IMR-90 (cell line): ENCODE measurements around the gene HEY2. TPM values are rescaled to one million over a fixed set of nuclear protein-coding genes. Genes with fewer than 3 reads are reported as not detected.
"Not testable (repeated sequence)": the region's sequence is repeated elsewhere in the genome, so short reads cannot be mapped to it uniquely, and the experiment has no call there.

Experiments
- ATAC-seq: fragments of 200-7000 bp; cut with Tn5 transposase; 2 replicates; pipeline ENCODE4 v1.9.1; 2020; ENCODE audit warnings: low read depth, mild to moderate bottlenecking, moderate library complexity
- BruUV-seq: library from RNA; stranded (reverse); fragments of 400-500 nt; replicated peaks from 2 replicates; lab custom pipeline; 2021; lab: Mats Ljungman, UMichigan
- CTCF ChIA-PET: fragments of 300-600 bp; formaldehyde crosslinking; extraction: SDS; loops from one replicate; lab custom pipeline; 2021; ENCODE audit warnings: antibody characterized with exemption; lab: Yijun Ruan, JAX
- POLR2A ChIA-PET: fragments of 300-600 bp; sonication (Branson Sonifier 250); formaldehyde crosslinking; loops from one replicate; lab custom pipeline; 2022; ENCODE audit warnings: antibody characterized with exemption; ENCODE audit not compliant: unreplicated experiment; lab: Charles Lee
- DNase-seq: peaks from one replicate; pipeline ENCODE4 v3.0.0; 2013
- H2AFZ ChIP-seq: replicated peaks from 2 replicates; pipeline ENCODE3; 2013; ENCODE audit warnings: low read length, mild to moderate bottlenecking; ENCODE audit not compliant: poor library complexity
- H2AK5ac ChIP-seq: 2 replicates; pipeline ENCODE4 v1.6.1; 2013; ENCODE audit warnings: low read depth, low read length, inconsistent platforms
- H2AK9ac ChIP-seq: replicated peaks from 2 replicates; pipeline ENCODE3; 2013; ENCODE audit warnings: mild to moderate bottlenecking, low read depth, low read length, moderate library complexity; ENCODE audit not compliant: poor library complexity
- H2BK120ac ChIP-seq: 2 replicates; pipeline ENCODE4 v1.6.1; 2013; ENCODE audit warnings: low read depth, low read length, inconsistent platforms
- H2BK15ac ChIP-seq: 3 replicates; pipeline ENCODE4 v1.6.1; 2013; ENCODE audit warnings: low read depth, low read length, inconsistent platforms
- H2BK20ac ChIP-seq: 2 replicates; pipeline ENCODE4 v1.6.1; 2013; ENCODE audit warnings: low read depth, mild to moderate bottlenecking, inconsistent platforms, low read length, moderate library complexity
- H2BK5ac ChIP-seq: 2 replicates; pipeline ENCODE4 v1.6.1; 2013; ENCODE audit warnings: mild to moderate bottlenecking, low read depth, low read length, inconsistent platforms; ENCODE audit not compliant: poor library complexity, severe bottlenecking
- H3K14ac ChIP-seq: replicated peaks from 2 replicates; pipeline ENCODE4 v1.6.1; 2013; ENCODE audit warnings: low read depth, low read length, inconsistent platforms
- H3K18ac ChIP-seq: 2 replicates; pipeline ENCODE4 v1.6.1; 2013; ENCODE audit warnings: low read depth, low read length, control low read depth
- H3K23ac ChIP-seq: 2 replicates; pipeline ENCODE4 v1.6.1; 2013; ENCODE audit warnings: low read depth, low read length, inconsistent platforms
- H3K27ac ChIP-seq: 2 replicates; pipeline ENCODE4 v1.5.1; 2013; ENCODE audit warnings: mild to moderate bottlenecking, control low read depth, low read length; ENCODE audit not compliant: insufficient read depth
- H3K27me3 ChIP-seq: 2 replicates; pipeline ENCODE4 v1.6.1; 2013; ENCODE audit warnings: low read length; ENCODE audit not compliant: control insufficient read depth, insufficient read depth
- H3K36me3 ChIP-seq: 2 replicates; pipeline ENCODE4 v1.6.1; 2013; ENCODE audit warnings: low read length, mixed read lengths; ENCODE audit not compliant: control insufficient read depth, insufficient read depth
- H3K4ac ChIP-seq: 2 replicates; pipeline ENCODE4 v1.6.1; 2013; ENCODE audit warnings: low read depth, low read length, inconsistent platforms
- H3K4me1 ChIP-seq: 2 replicates; pipeline ENCODE4 v1.6.1; 2013; ENCODE audit warnings: low read length, mixed read lengths; ENCODE audit not compliant: control insufficient read depth, insufficient read depth
- H3K4me2 ChIP-seq: 2 replicates; pipeline ENCODE4 v1.6.1; 2013; ENCODE audit warnings: low read depth, mild to moderate bottlenecking, control low read depth, low read length, moderate library complexity
- H3K4me3 ChIP-seq: 2 replicates; pipeline ENCODE4 v1.5.1; 2013; ENCODE audit warnings: low read depth, mild to moderate bottlenecking, control low read depth, low read length, moderate library complexity; ENCODE audit not compliant: insufficient read depth
- H3K56ac ChIP-seq: 2 replicates; pipeline ENCODE4 v1.6.1; 2013; ENCODE audit warnings: low read length, inconsistent platforms; ENCODE audit not compliant: insufficient read depth; ENCODE audit errors: extremely low read depth
- H3K79me1 ChIP-seq, 2 experiments: 2 replicates each; pipeline ENCODE4 v1.6.1; 2013; ENCODE audit warnings: low read length in 2 of 2, inconsistent platforms in 1 of 2, low read depth in 1 of 2
- H3K9ac ChIP-seq: 2 replicates; pipeline ENCODE4 v1.6.1; 2013; ENCODE audit warnings: low read depth, low read length, control low read depth
- H3K9me1 ChIP-seq: 2 replicates; pipeline ENCODE4 v1.6.1; 2013; ENCODE audit warnings: low read length, inconsistent platforms; ENCODE audit not compliant: insufficient read depth
- H3K9me3 ChIP-seq: 2 replicates; pipeline ENCODE4 v1.6.1; 2013; ENCODE audit warnings: low read length; ENCODE audit not compliant: control insufficient read depth, insufficient read depth
- H4K20me1 ChIP-seq: 2 replicates; pipeline ENCODE4 v1.6.1; 2013; ENCODE audit warnings: low read length, inconsistent platforms; ENCODE audit not compliant: insufficient read depth
- H4K5ac ChIP-seq: 2 replicates; pipeline ENCODE4 v1.6.1; 2013; ENCODE audit warnings: mild to moderate bottlenecking, low read depth, low read length, control low read depth
- H4K8ac ChIP-seq, 2 experiments: 2 replicates each; pipeline ENCODE4 v1.6.1; 2013; ENCODE audit warnings: low read depth in 2 of 2, low read length in 2 of 2, control low read depth in 1 of 2, inconsistent platforms in 1 of 2
- H4K91ac ChIP-seq: 2 replicates; pipeline ENCODE4 v1.6.1; 2013; ENCODE audit warnings: low read depth, low read length, inconsistent platforms; ENCODE audit not compliant: insufficient read depth
- CTCF ChIP-seq: conservative IDR thresholded peaks from 2 replicates; pipeline ENCODE4 v1.5.1; 2012; ENCODE audit warnings: mild to moderate bottlenecking, low read depth, low read length, improper control_type of control experiment
- USF2 ChIP-seq: fragments of 150-350 bp; IDR thresholded peaks from 2 replicates; pipeline ENCODE4 v1.6.1; 2017; ENCODE audit warnings: mild to moderate bottlenecking, antibody characterized with exemption, low read length, low read depth
- WGBS, 2 experiments: methylation state at CpG; one replicate each; pipeline versions ENCODE4 v1.1.5 to v1.1.7; 2013; ENCODE audit warnings: missing lambda C conversion rate in 2 of 2; ENCODE audit not compliant: insufficient read length in 1 of 2; ENCODE audit errors: extremely low coverage in 2 of 2; 5-methylcytosine and 5-hydroxymethylcytosine counted together
- dilution Hi-C: fragments of 300-500 bp; cut with HindIII; formaldehyde crosslinking; loops from one replicate; pipeline ENCODE4 v1.14.3; 2018; ENCODE audit warnings: low sequenced_read_pairs; ENCODE audit not compliant: unreplicated experiment
- in situ Hi-C: fragments of 300-500 bp; cut with MboI; formaldehyde crosslinking; loops from 3 replicates; pipeline ENCODE4 v1.14.3; 2019; ENCODE audit warnings: low sequenced_read_pairs, inconsistent platforms, mixed read lengths
- intact Hi-C: fragments of 100-400 bp; cut with micrococcal nuclease; formaldehyde crosslinking; loops from 2 replicates; pipeline ENCODE4 v1.10.0; 2022
- polyA plus RNA-seq, 3 experiments: library from polyadenylated mRNA; depleted of rRNA; stranded (reverse); fragments of >200 nt; gene quantifications; 2 replicates each; pipeline ENCODE4 v1.2.3, GENCODE V29; 2012; ENCODE audit warnings: low replicate concordance in 1 of 3
- total RNA-seq: library from RNA; depleted of rRNA; stranded (reverse); fragments of >200 nt; gene quantifications from 2 replicates; pipeline ENCODE4 v1.2.3, GENCODE V29; 2012

The HEY2 gene
- total and polyA plus RNA-seq, 2 of the 4 experiments (the other 2 are of a cell fraction), result not detected

DNA sequence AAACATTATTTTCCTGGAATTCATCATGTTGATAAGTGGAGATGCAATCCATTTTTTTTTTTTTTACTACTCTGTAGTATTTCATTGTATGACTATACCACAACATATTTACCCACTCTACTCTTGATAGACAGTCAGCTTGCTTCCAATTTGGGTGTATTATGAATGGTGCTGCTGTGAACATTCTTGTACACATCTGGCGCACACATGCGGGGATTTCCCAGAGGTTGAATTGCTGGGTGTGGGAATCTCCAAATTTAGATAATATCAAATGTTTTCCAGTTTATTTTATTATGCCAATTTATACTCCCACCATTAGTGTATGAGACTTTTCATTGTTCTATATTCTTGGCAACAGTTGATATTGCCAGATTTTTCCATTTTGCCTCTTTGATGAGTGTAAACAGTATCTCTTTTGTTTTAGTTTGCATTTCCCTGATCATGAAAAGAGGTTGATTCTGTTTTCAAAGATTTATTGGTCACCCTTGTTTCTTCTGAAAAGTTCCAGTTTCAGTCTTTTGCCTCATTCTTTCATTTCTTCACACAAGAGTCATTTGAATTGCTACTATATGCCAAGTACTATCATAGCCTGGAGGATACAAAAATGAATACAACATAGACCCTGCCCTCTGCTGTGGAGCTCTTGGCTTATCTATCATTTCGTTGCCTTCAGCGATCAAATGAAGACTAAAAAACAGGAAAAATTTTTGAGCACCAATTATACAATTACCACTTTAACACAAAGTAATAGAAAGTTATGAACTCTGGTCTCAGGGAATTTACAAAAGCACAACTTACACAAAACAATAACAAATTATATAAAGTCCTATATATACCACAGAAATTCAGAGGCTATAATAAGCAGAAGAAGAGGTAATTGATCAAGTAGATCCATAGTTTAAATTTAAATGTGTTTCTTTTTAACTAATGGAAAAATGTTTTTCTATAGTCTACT lies 24.2 kb downstream of the HEY2 start:
- no peaks in the 10 kb centered on the region for H3K4me1 ChIP-seq
- H4K20me1 ChIP-seq, result no peaks in the 10 kb centered on the region
- no peaks in the 10 kb centered on the region for H3K9me1 ChIP-seq
- H3K23ac ChIP-seq, result no peak overlapping the region
- peaks cover 9% of the 10 kb centered on the region for H3K27me3 ChIP-seq
- no peak overlapping the region for H3K4me3 ChIP-seq
- no peak overlapping the region for H4K5ac ChIP-seq
- no peak for DNase-seq
- H3K4me2 ChIP-seq, result no peak overlapping the region
- no peak overlapping the region for H3K9ac ChIP-seq
- no peak overlapping the region for H3K18ac ChIP-seq
- no peak overlapping the region for H2BK20ac ChIP-seq
- dilution Hi-C loops (no loop called here), intact Hi-C loops (no loop called here), in situ Hi-C loops (loop anchor here (25.0 kb wide), 1 partner anchor 611 kb away; the partner anchor contains the start of gene TPD52L1)
- H2AFZ ChIP-seq, result no peak overlapping the region
- no peaks in the 10 kb centered on the region for H3K9me3 ChIP-seq
- no peak overlapping the region for H2BK5ac ChIP-seq
- H3K14ac ChIP-seq, result no peak overlapping the region
- TF ChIP-seq CTCF (no peak), USF2 (no peak)
- no peaks in the 10 kb centered on the region for H3K36me3 ChIP-seq
- no TSS peak for BruUV-seq
- H2AK9ac ChIP-seq, result no peak overlapping the region
- no peak overlapping the region for H2AK5ac ChIP-seq
- ATAC-seq, result no peak
- H3K27ac ChIP-seq, result no peak overlapping the region
- ChIA-PET POLR2A (no interaction called here), CTCF (no interaction called here)
- H4K91ac ChIP-seq, result no peak overlapping the region
- no peak overlapping the region for H3K56ac ChIP-seq
- no peak overlapping the region for H2BK120ac ChIP-seq
- no peaks in the 10 kb centered on the region for H3K79me1 ChIP-seq
- H3K4ac ChIP-seq, result no peak overlapping the region
- H2BK15ac ChIP-seq, result no peak overlapping the region
- no peak overlapping the region for H4K8ac ChIP-seq
- no CpG with 5 or more reads among the region's 4 CpGs for WGBS, 2 experiments

DNA sequence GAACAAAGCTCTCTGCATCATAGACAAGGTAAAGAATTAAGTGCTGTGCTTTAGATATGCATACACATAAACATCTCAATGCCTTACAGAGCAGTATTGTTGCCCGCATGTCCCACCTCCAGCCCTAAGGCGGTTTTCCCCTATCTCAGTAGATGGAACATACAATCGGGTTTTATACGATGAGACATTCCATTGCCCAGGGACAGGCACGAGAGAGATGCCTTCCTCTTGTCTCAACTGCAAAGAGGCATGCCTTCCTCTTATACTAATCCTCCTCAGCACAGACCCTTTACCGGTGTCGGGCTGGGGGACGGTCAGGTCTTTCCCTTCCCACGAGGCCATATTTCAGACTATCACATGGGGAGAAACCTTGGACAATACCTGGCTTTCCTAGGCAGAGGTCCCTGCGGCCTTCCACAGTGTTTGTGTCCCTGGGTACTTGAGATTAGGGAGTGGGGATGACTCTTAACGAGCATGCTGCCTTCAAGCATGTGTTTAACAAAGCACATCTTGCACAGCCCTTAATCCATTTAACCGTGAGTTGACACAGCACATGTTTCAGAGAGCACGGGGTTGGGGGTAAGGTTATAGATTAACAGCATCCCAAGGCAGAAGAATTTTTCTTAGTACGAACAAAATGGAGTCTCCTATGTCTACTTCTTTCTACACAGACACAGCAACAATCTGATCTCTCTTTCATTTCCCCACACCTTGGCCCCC lies 26.8 kb downstream of the HEY2 start:
- CTCF ChIA-PET, in situ Hi-C loops, H2AK5ac ChIP-seq, H3K4me1 ChIP-seq, H3K4ac ChIP-seq, intact Hi-C loops, BruUV-seq, H3K27ac ChIP-seq, dilution Hi-C loops, H3K9ac ChIP-seq, ATAC-seq, H2AK9ac ChIP-seq, H3K18ac ChIP-seq, H3K4me2 ChIP-seq, POLR2A ChIA-PET, H2BK15ac ChIP-seq, H2BK5ac ChIP-seq, H2BK20ac ChIP-seq, H3K23ac ChIP-seq, H2BK120ac ChIP-seq, H4K20me1 ChIP-seq, H3K4me3 ChIP-seq, H4K8ac ChIP-seq, H3K79me1 ChIP-seq, H3K9me3 ChIP-seq, DNase-seq, H4K5ac ChIP-seq, H3K14ac ChIP-seq, H3K36me3 ChIP-seq, H3K56ac ChIP-seq, H4K91ac ChIP-seq, H3K27me3 ChIP-seq, H2AFZ ChIP-seq, H3K9me1 ChIP-seq: not testable (repeated sequence)
- WGBS, 2 experiments, result 50% methylated on average over 2 of the region's 14 CpGs; no CpG with 5 or more reads in 1 of the 2 experiments
